Measurements from ENCODE around the gene GCA. TPM values are rescaled to one million over a fixed set of nuclear protein-coding genes. Genes with fewer than 3 reads are reported as not detected.

GCA gene
- total RNA-seq, 6 donors from 2014 or later, result 12.7 to 101 (median 38.1) TPM

- no peaks in the 10 kb centered on the region for H3K36me3 ChIP-seq
- DNase-seq, result no peak
- 64 to 65% methylated on average over 5 of the region's 5 CpGs for WGBS, 2 donors
- H3K27ac ChIP-seq, result no peak overlapping the region
- H3K4me3 ChIP-seq, result no peak overlapping the region
- H3K27me3 ChIP-seq, result no peaks in the 10 kb centered on the region
- H3K4me1 ChIP-seq, result no peaks in the 10 kb centered on the region
- ATAC-seq (ENCODE audit: low FRiP score in 2 of 2), result no peak
- H3K9me3 ChIP-seq, result no peaks in the 10 kb centered on the region
- TF ChIP-seq CTCF (IDR thresholded peaks at IDR 0.05), result peak in 4 of 6 experiments; percentile 15 to 38 (median 30)
- no peak for TF ChIP-seq POLR2AphosphoS5 (IDR thresholded peaks at IDR 0.05)
Measured at GRCh38 chr2:162327134-162327769, 16.7 kb upstream of the GCA start.

GRCh38 chr2:162327806-162328205 lies 16.1 kb upstream of the GCA start:
- 97 to 98% methylated on average over 12 to 15 of the region's 15 CpGs for WGBS, 2 donors
- Histone ChIP-seq H3K36me3 (no peaks in the 10 kb centered on the region), H3K9me3 (no peaks in the 10 kb centered on the region), H3K27me3 (no peaks in the 10 kb centered on the region), H3K4me3 (no peak overlapping the region), H3K27ac (no peak overlapping the region), H3K4me1 (no peaks in the 10 kb centered on the region)
- TF ChIP-seq POLR2A (IDR thresholded peaks at IDR 0.05) (no peak), CTCF (IDR thresholded peaks at IDR 0.05) (no peak), POLR2AphosphoS5 (IDR thresholded peaks at IDR 0.05) (no peak), EP300 (IDR thresholded peaks at IDR 0.05) (no peak)
- ATAC-seq (ENCODE audit: low FRiP score in 2 of 2) (no peak), DNase-seq (peak in 1 of 2 donors; percentile 65)

- ATAC-seq (ENCODE audit: low FRiP score in 2 of 2), result no peak
- no peak for TF ChIP-seq CTCF (IDR thresholded peaks at IDR 0.05)
- no peak for TF ChIP-seq POLR2AphosphoS5 (IDR thresholded peaks at IDR 0.05)
- no peak for TF ChIP-seq POLR2A (IDR thresholded peaks at IDR 0.05)
- TF ChIP-seq EP300 (IDR thresholded peaks at IDR 0.05), result no peak
- no peak for DNase-seq
- Histone ChIP-seq H3K4me1 (no peaks in the 10 kb centered on the region), H3K9me3 (no peaks in the 10 kb centered on the region), H3K27me3 (no peaks in the 10 kb centered on the region), H3K27ac (no peak overlapping the region), H3K36me3 (no peaks in the 10 kb centered on the region), H3K4me3 (no peak overlapping the region)
- 81 to 88% methylated on average over 12 of the region's 12 CpGs for WGBS, 2 donors
Measured at GRCh38 chr2:162328424-162329157, 15.3 kb upstream of the GCA start.

- Histone ChIP-seq H3K27ac (no peak overlapping the region), H3K9me3 (no peaks in the 10 kb centered on the region), H3K4me3 (no peak overlapping the region), H3K27me3 (no peaks in the 10 kb centered on the region), H3K4me1 (no peaks in the 10 kb centered on the region), H3K36me3 (no peaks in the 10 kb centered on the region)
- no peak for ATAC-seq (ENCODE audit: low FRiP score in 2 of 2)
- TF ChIP-seq POLR2A (IDR thresholded peaks at IDR 0.05), result no peak
- no peak for TF ChIP-seq EP300 (IDR thresholded peaks at IDR 0.05)
- 100% methylated on average over 1 of the region's 1 CpG for WGBS, 2 donors
- DNase-seq, result no peak
Measured at GRCh38 chr2:162330881-162331280, 13.1 kb upstream of the GCA start.

- Histone ChIP-seq H3K27me3 (no peaks in the 10 kb centered on the region), H3K9me3 (no peaks in the 10 kb centered on the region), H3K27ac (no peak overlapping the region), H3K36me3 (no peaks in the 10 kb centered on the region), H3K4me3 (no peak overlapping the region), H3K4me1 (no peaks in the 10 kb centered on the region)
- WGBS, 2 donors, result 24 to 37% methylated on average over 3 of the region's 3 CpGs
- no peak for TF ChIP-seq POLR2AphosphoS5 (IDR thresholded peaks at IDR 0.05)
- TF ChIP-seq POLR2A (IDR thresholded peaks at IDR 0.05), result no peak
- peak in 1 of 6 experiments; percentile 30 for TF ChIP-seq CTCF (IDR thresholded peaks at IDR 0.05)
- TF ChIP-seq EP300 (IDR thresholded peaks at IDR 0.05), result no peak
- ATAC-seq (ENCODE audit: low FRiP score in 2 of 2), result peak in 1 of 2 donors; percentile 55
- peak in 1 of 2 donors; percentile 33 for DNase-seq
Measured at GRCh38 chr2:162333968-162334367, 10.0 kb upstream of the GCA start.
